NT2/D1 (cell line): ENCODE measurements around the gene CAMK2G.
"Not testable (repeated sequence)": the region's sequence is repeated elsewhere in the genome, so short reads cannot be mapped to it uniquely, and the experiment has no call there.

Source experiments
- YY1 ChIP-seq: IDR thresholded peaks from 2 replicates; pipeline ENCODE4 v1.6.1; 2011; ENCODE audit not compliant: insufficient read length, insufficient read depth
- ZNF274 ChIP-seq: IDR thresholded peaks from 2 replicates; pipeline ENCODE4 v1.6.1; 2011; ENCODE audit warnings: mild to moderate bottlenecking, low read depth, low read length

DNA sequence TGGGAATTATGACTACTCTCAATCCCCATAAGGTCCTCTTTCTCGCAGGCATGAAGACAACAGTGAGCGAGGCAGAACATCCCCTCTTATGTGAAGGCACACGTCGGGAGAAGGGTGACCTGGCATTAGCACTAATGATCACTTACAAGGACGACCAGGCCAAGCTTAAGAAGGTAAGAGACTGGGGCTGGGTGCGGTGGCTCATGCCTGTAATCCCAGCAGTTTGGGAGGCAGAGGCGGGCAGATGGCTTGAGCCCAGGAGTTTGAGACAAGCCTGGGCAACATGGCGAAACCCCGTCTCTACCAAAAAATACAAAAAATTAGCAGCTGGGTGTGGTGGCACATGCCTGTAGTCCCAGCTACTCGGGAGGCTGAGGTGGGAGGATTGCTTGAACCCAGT lies 78.9 kb downstream of the CAMK2G start:
- not testable (repeated sequence) for TF ChIP-seq YY1, ZNF274
